ENCODE measurements around the gene FAM114A1. TPM values are rescaled to one million over a fixed set of nuclear protein-coding genes. Genes with fewer than 3 reads are reported as not detected.

Gene FAM114A1
- total and polyA plus RNA-seq, 2 of the 8 experiments (the other 6 are each of a cell fraction or from before 2014, with no cell fraction given), result 9.5 to 12.0 TPM

DNA sequence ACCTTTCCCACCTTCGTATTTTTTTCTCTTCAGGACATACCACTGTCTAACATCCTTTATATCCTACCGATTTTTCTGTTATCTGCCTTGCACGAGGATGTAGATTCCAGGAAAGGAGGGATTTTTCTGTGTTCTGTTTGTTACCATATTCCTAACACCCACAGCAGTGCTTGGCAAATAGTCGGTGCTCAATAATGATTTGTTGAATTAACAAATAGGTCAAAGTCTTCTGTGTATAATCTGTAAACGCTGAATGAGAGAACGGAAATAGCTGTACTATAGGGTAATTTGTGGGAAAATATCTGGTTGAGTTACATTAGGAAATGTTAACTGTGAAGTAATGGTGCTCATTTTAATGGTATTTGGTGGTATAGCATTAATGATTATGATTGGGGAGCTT lies 83.1 kb downstream of the FAM114A1 start:
- H2BK120ac ChIP-seq (replicated peaks; ENCODE audit: low read depth, low read length), result no peak overlapping the region
- FAIRE-seq (no peak), DNase-seq (ENCODE audit: low read depth in 1 of 2, low spot score in 2 of 2) (no peak)
- no peak overlapping the region for H3K27ac ChIP-seq (ENCODE audit: low read depth, low read length)
- H2BK5ac ChIP-seq (ENCODE audit: low read depth, low read length), result no peak overlapping the region
- no peaks in the 10 kb centered on the region for H3K36me3 ChIP-seq (ENCODE audit: control insufficient read depth in 2 of 4, insufficient read depth in 4 of 4, low read length in 3 of 4)
- no peak overlapping the region for H3K56ac ChIP-seq (replicated peaks; ENCODE audit: insufficient read length, low read depth, low read length)
- H3K9me3 ChIP-seq (ENCODE audit: insufficient read depth in 2 of 2, low read depth in 1 of 2, low read length in 1 of 2), result no peaks in the 10 kb centered on the region
- H2BK12ac ChIP-seq (ENCODE audit: low read depth, low read length), result no peak overlapping the region
- CTCF ChIA-PET (ENCODE audit: partially characterized antibody), result interaction anchor here (0.7 kb wide), 1 partner anchor 184 kb away, joined by 3 read pairs; no protein-coding TSS in a partner anchor
- H3K23ac ChIP-seq (ENCODE audit: insufficient read length), result no peak overlapping the region
- H3K18ac ChIP-seq (ENCODE audit: extremely low read depth, low read length), result no peak overlapping the region
- no peaks in the 10 kb centered on the region for H3K79me2 ChIP-seq (ENCODE audit: control insufficient read depth in 1 of 2, insufficient read depth in 2 of 2, low read length in 2 of 2)
- H4K91ac ChIP-seq (replicated peaks; ENCODE audit: insufficient read length, low read length), result no peak overlapping the region
- H4K8ac ChIP-seq (ENCODE audit: extremely low read depth, insufficient read depth, low read length), result no peak overlapping the region
- H2BK20ac ChIP-seq (ENCODE audit: low read length), result no peak overlapping the region
- no peaks in the 10 kb centered on the region for H3K23me2 ChIP-seq (ENCODE audit: low read depth, low read length)
- no peaks in the 10 kb centered on the region for H3K27me3 ChIP-seq (replicated peaks in 1 of 4; ENCODE audit: control insufficient read depth in 3 of 4, extremely low read depth in 1 of 4, insufficient read depth in 3 of 4, low read length in 3 of 4)
- H3K14ac ChIP-seq (ENCODE audit: insufficient read length), result no peak overlapping the region
- no peak for TF ChIP-seq RFX5 (IDR thresholded peaks at IDR 0.05; ENCODE audit: borderline replicate concordance, low read depth, low read length)
- no peak for TF ChIP-seq TEAD4 (IDR thresholded peaks at IDR 0.05; ENCODE audit: low read depth, low read length)
- TF ChIP-seq ATF3 (IDR thresholded peaks at IDR 0.05; ENCODE audit: insufficient read depth, low read depth, low read length), result no peak
- TF ChIP-seq SP1 (IDR thresholded peaks at IDR 0.05; ENCODE audit: low read depth, low read length), result no peak
- TF ChIP-seq JUND (IDR thresholded peaks at IDR 0.05; ENCODE audit: low read length), result no peak
- TF ChIP-seq SP4 (IDR thresholded peaks at IDR 0.05; ENCODE audit: low read length), result no peak
- TF ChIP-seq POU5F1 (IDR thresholded peaks at IDR 0.05; ENCODE audit: low read depth, low read length), result no peak
- TF ChIP-seq KDM1A (IDR thresholded peaks at IDR 0.05; ENCODE audit: borderline replicate concordance, low read length), result no peak
- no peak for TF ChIP-seq JUN (IDR thresholded peaks at IDR 0.05; ENCODE audit: low read depth, low read length)
- no peak for TF ChIP-seq CHD2 (IDR thresholded peaks at IDR 0.05; ENCODE audit: low read length)
- no peak for TF ChIP-seq EZH2 (IDR thresholded peaks at IDR 0.05; ENCODE audit: low read depth, low read length, severe bottlenecking)
- POLR2A ChIA-PET (ENCODE audit: partially characterized antibody), result no interaction called here
- no peak overlapping the region for H2BK15ac ChIP-seq (ENCODE audit: low read length)
- H3K9ac ChIP-seq (replicated peaks in 1 of 4; ENCODE audit: extremely low read depth in 1 of 4, low read depth in 3 of 4, low read length in 3 of 4), result no peak overlapping the region
- no peak overlapping the region for H3K4me2 ChIP-seq (ENCODE audit: insufficient read depth in 1 of 2, low read depth in 2 of 2, low read length in 2 of 2)
- no peaks in the 10 kb centered on the region for H4K20me1 ChIP-seq (replicated peaks in 1 of 2; ENCODE audit: control insufficient read depth in 1 of 2, insufficient read depth in 2 of 2, low read length in 2 of 2)
- H3K79me1 ChIP-seq (ENCODE audit: low read depth, low read length), result no peaks in the 10 kb centered on the region
- H3K4me1 ChIP-seq (replicated peaks in 1 of 4; ENCODE audit: control insufficient read depth in 3 of 4, insufficient read depth in 4 of 4, low read length in 3 of 4), result no peaks in the 10 kb centered on the region
- no peak overlapping the region for H2AK5ac ChIP-seq (ENCODE audit: low read depth, low read length)
- H4K5ac ChIP-seq (ENCODE audit: insufficient read length, low read depth, low read length), result no peak overlapping the region
- WGBS, 2 experiments (ENCODE audit: extremely low coverage in 1 of 2, insufficient coverage in 1 of 2, insufficient read length in 1 of 2, insufficient replicate concordance in 2 of 2, low coverage in 1 of 2, low lambda C conversion rate in 2 of 2, missing lambda C conversion rate in 1 of 2), result 84 to 100% methylated on average over 1 to 6 of the region's 6 CpGs
- no peak overlapping the region for H2AFZ ChIP-seq (ENCODE audit: low read length)
- no peak overlapping the region for H3K4me3 ChIP-seq (ENCODE audit: extremely low read depth in 1 of 4, insufficient read depth in 2 of 4, low read depth in 3 of 4, low read length in 4 of 4)
- no peak overlapping the region for H3K4ac ChIP-seq (replicated peaks; ENCODE audit: insufficient read length, low read depth, low read length)

All from H1 (cell line).